GM23338 (cell line): Measurements from ENCODE around the gene SLC25A47. TPM values are rescaled to one million over a fixed set of nuclear protein-coding genes. Genes with fewer than 3 reads are reported as not detected.
"Not testable (repeated sequence)": the region's sequence is repeated elsewhere in the genome, so short reads cannot be mapped to it uniquely, and the experiment has no call there.

ENCODE experiments used
- ATAC-seq: fragments of 200-7000 bp; cut with Tn5 transposase; 3 replicates; pipeline ENCODE4 v1.9.1; 2020
- DNase-seq: peaks from one replicate; pipeline ENCODE4 v3.0.0-alpha.2; 2015; ENCODE audit warnings: low spot score
- H2AFZ ChIP-seq: fragments of 200-600 bp; sonication (generic); 2 replicates; pipeline ENCODE4 v1.8.0; 2016; ENCODE audit warnings: antibody characterized with exemption, mild to moderate bottlenecking, moderate library complexity
- H3F3A ChIP-seq: fragments of 200-600 bp; sonication (generic); replicated peaks from 2 replicates; pipeline ENCODE4 v1.8.0; 2017; ENCODE audit warnings: antibody characterized with exemption, mixed run types, low read depth
- H3K27ac ChIP-seq: fragments of 200-600 bp; sonication (generic); 2 replicates; pipeline ENCODE4 v1.6.1; 2016; ENCODE audit warnings: low read depth
- H3K27me3 ChIP-seq: fragments of 200-600 bp; sonication (generic); 2 replicates; pipeline ENCODE4 v1.8.0; 2016; ENCODE audit warnings: mild to moderate bottlenecking, mixed run types, moderate library complexity; ENCODE audit not compliant: insufficient read depth
- H3K36me3 ChIP-seq: fragments of 200-600 bp; sonication (generic); 2 replicates; pipeline ENCODE4 v1.8.0; 2016; ENCODE audit warnings: mild to moderate bottlenecking; ENCODE audit not compliant: insufficient read depth
- H3K4me1 ChIP-seq: fragments of 200-600 bp; sonication (generic); 2 replicates; pipeline ENCODE4 v1.8.0; 2016; ENCODE audit warnings: mild to moderate bottlenecking, moderate library complexity; ENCODE audit not compliant: insufficient read depth
- H3K4me2 ChIP-seq: fragments of 200-600 bp; sonication (generic); 2 replicates; pipeline ENCODE4 v1.7.1; 2017; ENCODE audit warnings: mixed run types
- H3K4me3 ChIP-seq: fragments of 200-600 bp; sonication (generic); 2 replicates; pipeline ENCODE4 v1.6.1; 2016; ENCODE audit warnings: mixed run types
- H3K79me2 ChIP-seq: fragments of 200-600 bp; sonication (generic); replicated peaks from 2 replicates; pipeline ENCODE4 v1.8.0; 2017; ENCODE audit warnings: mild to moderate bottlenecking; ENCODE audit not compliant: insufficient read depth
- H3K9me2 ChIP-seq: fragments of 200-600 bp; sonication (generic); 2 replicates; pipeline ENCODE4 v1.8.0; 2017; ENCODE audit not compliant: insufficient read depth
- H4K20me1 ChIP-seq: fragments of 200-600 bp; sonication (generic); replicated peaks from 2 replicates; pipeline ENCODE4 v1.8.0; 2017; ENCODE audit warnings: mild to moderate bottlenecking; ENCODE audit not compliant: insufficient read depth
- H3K27ac Mint-ChIP-seq: 2 replicates; pipeline ENCODE4 v1.8.0; 2020; ENCODE audit warnings: inconsistent platforms, mild to moderate bottlenecking, moderate library complexity, mixed read lengths
- H3K27me3 Mint-ChIP-seq: 3 replicates; pipeline ENCODE4 v1.8.0; 2022; ENCODE audit warnings: low read depth, mild to moderate bottlenecking, moderate library complexity, mixed read lengths, inconsistent platforms; ENCODE audit not compliant: insufficient read depth, poor library complexity
- H3K36me3 Mint-ChIP-seq: 3 replicates; pipeline ENCODE4 v1.8.0; 2021; ENCODE audit warnings: low read depth, mild to moderate bottlenecking, inconsistent platforms, moderate library complexity, mixed read lengths
- H3K4me1 Mint-ChIP-seq: 3 replicates; pipeline ENCODE4 v1.8.0; 2020; ENCODE audit warnings: mild to moderate bottlenecking, inconsistent platforms, mixed read lengths
- H3K4me3 Mint-ChIP-seq: 3 replicates; pipeline ENCODE4 v1.8.0; 2021; ENCODE audit warnings: moderate library complexity, mild to moderate bottlenecking, inconsistent platforms, mixed read lengths
- H3K9me3 Mint-ChIP-seq: 3 replicates; pipeline ENCODE4 v1.8.0; 2020; ENCODE audit warnings: moderate library complexity, mild to moderate bottlenecking, inconsistent platforms, mixed read lengths
- NANOG ChIP-seq: IDR thresholded peaks from 2 replicates; pipeline ENCODE4 v1.6.1; 2016; ENCODE audit warnings: antibody characterized with exemption, borderline replicate concordance
- REST ChIP-seq: IDR thresholded peaks from one replicate; pipeline ENCODE4 v1.6.1; 2018; ENCODE audit warnings: antibody characterized with exemption; ENCODE audit not compliant: unreplicated experiment
- ZNF462 ChIP-seq: fragments of 250-450 bp; sonication (Bioruptor Pico); IDR thresholded peaks from 2 replicates; pipeline ENCODE4 v1.5.0; 2020; ENCODE audit warnings: mild to moderate bottlenecking, moderate library complexity
- polyA plus RNA-seq: library from polyadenylated mRNA; unstranded; fragments of >200 nt; fragmentation: Nextera tagmentation; extraction: Ambion mirVana; gene quantifications from 2 replicates; pipeline ENCODE4 v1.2.1, GENCODE V29; 2016
- total RNA-seq: library from RNA; depleted of rRNA; stranded (reverse); fragments of >200 nt; shearing (Covaris generic); gene quantifications from 2 replicates; pipeline ENCODE4 v1.2.3, GENCODE V29; 2014
- TF ChIP-seq, protein P1 (sequence below), 2 experiments: fragments of 200-600 bp in 1 of 2; sonication (generic) in 1 of 2; conservative IDR thresholded peaks; 2 replicates each; pipeline versions ENCODE4 v1.5.1 to v1.6.1; 2016 to 2017; ENCODE audit warnings: antibody characterized with exemption in 2 of 2, low read depth in 2 of 2, mild to moderate bottlenecking in 2 of 2, moderate library complexity in 1 of 2

Gene SLC25A47
- total and polyA plus RNA-seq, 2 experiments from 2014 or later, result not detected

GRCh38 chr14:100308427-100308792 lies 14.7 kb upstream of the SLC25A47 start:
- ATAC-seq, result not testable (repeated sequence)

GRCh38 chr14:100309028-100309737 lies 14.0 kb upstream of the SLC25A47 start:
- Histone ChIP-seq H3K4me2 (no peak overlapping the region), H3K4me3 (no peak overlapping the region), H3K36me3 (no peaks in the 10 kb centered on the region), H2AFZ (no peak overlapping the region), H3K4me1 (peaks cover 9% of the 10 kb centered on the region), H3F3A (peaks cover 19% of the 10 kb centered on the region), H4K20me1 (peaks cover 5% of the 10 kb centered on the region; the same call in 1 of the 2 replicates), H3K9me2 (no peaks in the 10 kb centered on the region), H3K27me3 (peaks cover 6% of the 10 kb centered on the region; the same call in 1 of the 2 replicates), H3K79me2 (peaks cover 12% of the 10 kb centered on the region), H3K27ac (no peak overlapping the region)
- DNase-seq (no peak), ATAC-seq (no peak)
- TF ChIP-seq, protein P1, sequence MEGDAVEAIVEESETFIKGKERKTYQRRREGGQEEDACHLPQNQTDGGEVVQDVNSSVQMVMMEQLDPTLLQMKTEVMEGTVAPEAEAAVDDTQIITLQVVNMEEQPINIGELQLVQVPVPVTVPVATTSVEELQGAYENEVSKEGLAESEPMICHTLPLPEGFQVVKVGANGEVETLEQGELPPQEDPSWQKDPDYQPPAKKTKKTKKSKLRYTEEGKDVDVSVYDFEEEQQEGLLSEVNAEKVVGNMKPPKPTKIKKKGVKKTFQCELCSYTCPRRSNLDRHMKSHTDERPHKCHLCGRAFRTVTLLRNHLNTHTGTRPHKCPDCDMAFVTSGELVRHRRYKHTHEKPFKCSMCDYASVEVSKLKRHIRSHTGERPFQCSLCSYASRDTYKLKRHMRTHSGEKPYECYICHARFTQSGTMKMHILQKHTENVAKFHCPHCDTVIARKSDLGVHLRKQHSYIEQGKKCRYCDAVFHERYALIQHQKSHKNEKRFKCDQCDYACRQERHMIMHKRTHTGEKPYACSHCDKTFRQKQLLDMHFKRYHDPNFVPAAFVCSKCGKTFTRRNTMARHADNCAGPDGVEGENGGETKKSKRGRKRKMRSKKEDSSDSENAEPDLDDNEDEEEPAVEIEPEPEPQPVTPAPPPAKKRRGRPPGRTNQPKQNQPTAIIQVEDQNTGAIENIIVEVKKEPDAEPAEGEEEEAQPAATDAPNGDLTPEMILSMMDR (conservative IDR thresholded peaks at IDR 0.05; ENCODE audit: low read depth in 2 of 2), result no peak
- TF ChIP-seq ZNF462 (CRISPR knock-in tag) (no peak), NANOG (no peak), REST (no peak)
- Mint-ChIP-seq H3K27me3 (peaks cover 21% of the 10 kb centered on the region), H3K27ac (no peak overlapping the region), H3K9me3 (no peaks in the 10 kb centered on the region), H3K4me3 (no peak overlapping the region), H3K36me3 (no peaks in the 10 kb centered on the region), H3K4me1 (peaks cover 50% of the 10 kb centered on the region)

More at GRCh38 chr14:100308427-100308792, 14.7 kb upstream of the SLC25A47 start:
- not testable (repeated sequence) for H3K27ac Mint-ChIP-seq, H3K27me3 ChIP-seq, H3K9me2 ChIP-seq, H2AFZ ChIP-seq, DNase-seq, H3K4me3 Mint-ChIP-seq, H3K27ac ChIP-seq, H3K36me3 ChIP-seq, H3K9me3 Mint-ChIP-seq, H3K4me3 ChIP-seq, H3K4me2 ChIP-seq, H3K36me3 Mint-ChIP-seq
- Mint-ChIP-seq H3K27me3 (peaks cover 20% of the 10 kb centered on the region), H3K4me1 (peaks cover 55% of the 10 kb centered on the region)
- H3K4me1 ChIP-seq, result peaks cover 13% of the 10 kb centered on the region
- H3F3A ChIP-seq, result peaks cover 18% of the 10 kb centered on the region
- peaks cover 19% of the 10 kb centered on the region for H3K79me2 ChIP-seq
- H4K20me1 ChIP-seq, result peaks cover 12% of the 10 kb centered on the region; the same call in 1 of the 2 replicates
